GM20000 (cell line): ENCODE results near the gene IQGAP2.

ENCODE experiments used
- DNase-seq: peaks from one replicate; pipeline ENCODE4 v3.0.0; 2012; ENCODE audit warnings: low spot score
- CTCF ChIP-seq: IDR thresholded peaks from 2 replicates; pipeline ENCODE4 v1.5.1; 2012; ENCODE audit warnings: mild to moderate bottlenecking, control low read depth; ENCODE audit errors: extremely low read depth, missing control alignments

IQGAP2 gene

GRCh38 chr5:76576450-76576849 lies 173.4 kb downstream of the IQGAP2 start:
- DNase-seq: no peak
- no peak for TF ChIP-seq CTCF

- no peak for TF ChIP-seq CTCF
- no peak for DNase-seq
Observed at GRCh38 chr5:76576996-76577395, 173.9 kb downstream of the IQGAP2 start.

GRCh38 chr5:76579166-76579937 lies 176.3 kb downstream of the IQGAP2 start:
- DNase-seq: no peak

GRCh38 chr5:76580981-76581380 lies 177.9 kb downstream of the IQGAP2 start:
- DNase-seq: no peak
- TF ChIP-seq CTCF: no peak

More at GRCh38 chr5:76579166-76579937, 176.3 kb downstream of the IQGAP2 start:
- no peak for TF ChIP-seq CTCF

GRCh38 chr5:76582230-76583162 lies 179.4 kb downstream of the IQGAP2 start:
- TF ChIP-seq CTCF: no peak
- DNase-seq: peak; percentile 37

GRCh38 chr5:76583163-76584047 lies 180.3 kb downstream of the IQGAP2 start:
- peak; percentile 29 for TF ChIP-seq CTCF
- DNase-seq: no peak
